ENCODE data around the gene ADARB2.
"Not testable (repeated sequence)": the region's sequence is repeated elsewhere in the genome, so short reads cannot be mapped to it uniquely, and the experiment has no call there.

Gene ADARB2

GRCh38 chr10:1356349-1356748 is 381.0 kb downstream of the ADARB2 start:
- no peaks in the 10 kb centered on the region for H3K27me3 ChIP-seq (ENCODE audit: insufficient read depth, poor library complexity, severe bottlenecking)
- ATAC-seq (ENCODE audit: low read depth): no peak

GRCh38 chr10:1354809-1355710 is 382.3 kb downstream of the ADARB2 start:
- no peak overlapping the region for H3K27ac ChIP-seq (ENCODE audit: poor library complexity, severe bottlenecking)
- H3K9me3 ChIP-seq (ENCODE audit: severe bottlenecking): no peaks in the 10 kb centered on the region
- DNase-seq (ENCODE audit: low spot score) (no peak), ATAC-seq (ENCODE audit: low read depth) (no peak)
- H3K4me3 ChIP-seq (ENCODE audit: severe bottlenecking): no peak overlapping the region
- TF ChIP-seq CTCF (IDR thresholded peaks at IDR 0.05; ENCODE audit: poor library complexity, severe bottlenecking): no peak
- no peaks in the 10 kb centered on the region for H3K27me3 ChIP-seq (ENCODE audit: insufficient read depth, poor library complexity, severe bottlenecking)
- no peaks in the 10 kb centered on the region for H3K36me3 ChIP-seq (ENCODE audit: low read depth)
- peaks cover 16% of the 10 kb centered on the region for H3K4me1 ChIP-seq (ENCODE audit: insufficient read depth, poor library complexity, severe bottlenecking)

More at GRCh38 chr10:1356349-1356748, 381.0 kb downstream of the ADARB2 start:
- TF ChIP-seq CTCF (IDR thresholded peaks at IDR 0.05; ENCODE audit: poor library complexity, severe bottlenecking): no peak
- peaks cover 22% of the 10 kb centered on the region for H3K4me1 ChIP-seq (ENCODE audit: insufficient read depth, poor library complexity, severe bottlenecking)
- DNase-seq (ENCODE audit: low spot score): no peak
- no peaks in the 10 kb centered on the region for H3K9me3 ChIP-seq (ENCODE audit: severe bottlenecking)
- no peak overlapping the region for H3K27ac ChIP-seq (ENCODE audit: poor library complexity, severe bottlenecking)
- H3K36me3 ChIP-seq (ENCODE audit: low read depth): no peaks in the 10 kb centered on the region
- H3K4me3 ChIP-seq (ENCODE audit: severe bottlenecking): no peak overlapping the region

GRCh38 chr10:1352296-1352695 is 385.0 kb downstream of the ADARB2 start:
- H3K4me1 ChIP-seq (ENCODE audit: insufficient read depth, poor library complexity, severe bottlenecking); H3K9me3 ChIP-seq (ENCODE audit: severe bottlenecking); H3K4me3 ChIP-seq (ENCODE audit: severe bottlenecking); H3K27ac ChIP-seq (ENCODE audit: poor library complexity, severe bottlenecking); H3K36me3 ChIP-seq (ENCODE audit: low read depth); H3K27me3 ChIP-seq (ENCODE audit: insufficient read depth, poor library complexity, severe bottlenecking); ATAC-seq (ENCODE audit: low read depth); DNase-seq (ENCODE audit: low spot score): not testable (repeated sequence)

GRCh38 chr10:1348773-1349050 is 388.6 kb downstream of the ADARB2 start:
- no peak for TF ChIP-seq CTCF (IDR thresholded peaks at IDR 0.05; ENCODE audit: poor library complexity, severe bottlenecking)

GRCh38 chr10:1347962-1348772 is 389.2 kb downstream of the ADARB2 start:
- Histone ChIP-seq H3K4me1 (ENCODE audit: insufficient read depth, poor library complexity, severe bottlenecking) (no peaks in the 10 kb centered on the region), H3K36me3 (ENCODE audit: low read depth) (no peaks in the 10 kb centered on the region), H3K27ac (ENCODE audit: poor library complexity, severe bottlenecking) (no peak overlapping the region), H3K27me3 (ENCODE audit: insufficient read depth, poor library complexity, severe bottlenecking) (no peaks in the 10 kb centered on the region), H3K9me3 (ENCODE audit: severe bottlenecking) (no peaks in the 10 kb centered on the region), H3K4me3 (ENCODE audit: severe bottlenecking) (no peak overlapping the region)
- ATAC-seq (ENCODE audit: low read depth) (no peak), DNase-seq (ENCODE audit: low spot score) (no peak)
- no peak for TF ChIP-seq CTCF (IDR thresholded peaks at IDR 0.05; ENCODE audit: poor library complexity, severe bottlenecking)

More at GRCh38 chr10:1348773-1349050, 388.6 kb downstream of the ADARB2 start:
- DNase-seq (ENCODE audit: low spot score) (no peak), ATAC-seq (ENCODE audit: low read depth) (no peak)
- Histone ChIP-seq H3K27me3 (ENCODE audit: insufficient read depth, poor library complexity, severe bottlenecking) (no peaks in the 10 kb centered on the region), H3K27ac (ENCODE audit: poor library complexity, severe bottlenecking) (no peak overlapping the region), H3K36me3 (ENCODE audit: low read depth) (no peaks in the 10 kb centered on the region), H3K4me1 (ENCODE audit: insufficient read depth, poor library complexity, severe bottlenecking) (no peaks in the 10 kb centered on the region), H3K9me3 (ENCODE audit: severe bottlenecking) (no peaks in the 10 kb centered on the region), H3K4me3 (ENCODE audit: severe bottlenecking) (no peak overlapping the region)

All from RWPE2 (cell line).